Gastroesophageal sphincter (tissue), 4 donors: Measurements from ENCODE around the gene SHPK. TPM values are rescaled to one million over a fixed set of nuclear protein-coding genes. Genes with fewer than 3 reads are reported as not detected.

Experiments
- ATAC-seq: fragments of 150-250 bp; one replicate; pipeline ENCODE4 v1.9.1; 2016; ENCODE audit warnings: mild to moderate bottlenecking, moderate library complexity
- H3K27ac ChIP-seq, 4 donors: fragments of 200-600 bp; sonication (generic) in 3 of 4; 1 replicate in 3 of 4; 2 replicates in 1 of 4; pipeline ENCODE4 v1.5.1; 2016 to 2019
- H3K27me3 ChIP-seq: fragments of 200-600 bp; sonication (generic); one replicate; pipeline ENCODE4 v1.5.1; 2019
- H3K36me3 ChIP-seq, 2 donors: fragments of 200-600 bp; sonication (generic); one replicate each; pipeline ENCODE4 v1.5.1; 2019; ENCODE audit warnings: control low read depth in 1 of 2
- H3K4me1 ChIP-seq, 3 donors: fragments of 200-600 bp; sonication (generic); 1 replicate in 2 of 3; 2 replicates in 1 of 3; pipeline ENCODE4 v1.5.1; 2016 to 2019; ENCODE audit warnings: control low read depth in 2 of 3
- H3K4me3 ChIP-seq, 2 donors: fragments of 200-600 bp; sonication (generic); one replicate each; pipeline ENCODE4 v1.5.1; 2019; ENCODE audit warnings: mild to moderate bottlenecking in 1 of 2, moderate library complexity in 1 of 2
- H3K9me3 ChIP-seq, 3 donors: fragments of 200-600 bp; sonication (generic); one replicate each; pipeline ENCODE4 v1.5.1; 2017 to 2019; ENCODE audit warnings: control low read depth in 2 of 3
- EP300 ChIP-seq: sonication (generic); formaldehyde crosslinking; IDR thresholded peaks from one replicate; pipeline ENCODE4 v1.6.1; 2017; ENCODE audit warnings: antibody characterized with exemption, mild to moderate bottlenecking
- POLR2A ChIP-seq, 2 donors: fragments of 450-650 bp; IDR thresholded peaks; one replicate each; pipeline ENCODE4 v1.6.1; 2017; ENCODE audit warnings: antibody characterized with exemption in 2 of 2, mild to moderate bottlenecking in 2 of 2, moderate library complexity in 1 of 2
- POLR2AphosphoS5 ChIP-seq: sonication (generic); formaldehyde crosslinking; IDR thresholded peaks from one replicate; pipeline ENCODE4 v1.6.1; 2017; ENCODE audit warnings: antibody characterized with exemption
- WGBS, 2 donors: methylation state at CpG; one replicate each; pipeline ENCODE4 v1.1.5; 2018; ENCODE audit warnings: low coverage in 1 of 2; 5-methylcytosine and 5-hydroxymethylcytosine counted together
- total RNA-seq, 4 donors: library from RNA; depleted of rRNA; stranded (reverse); fragments of >200 nt; gene quantifications; one replicate each; pipeline ENCODE4 v1.1.0, GENCODE V29; 2016
- TF ChIP-seq, protein P1 (sequence below), 4 experiments: fragments of 200-600 bp in 2 of 4; fragments of 450-650 bp in 2 of 4; sonication (generic) in 1 of 4; IDR thresholded peaks; one replicate each; pipeline ENCODE4 v1.5.1; 2017 to 2019; ENCODE audit warnings: antibody characterized with exemption in 4 of 4, mild to moderate bottlenecking in 2 of 4, moderate library complexity in 2 of 4

The SHPK gene
- total RNA-seq, 4 donors from 2014 or later = 5.9 to 11.1 (median 9.8) TPM

DNA sequence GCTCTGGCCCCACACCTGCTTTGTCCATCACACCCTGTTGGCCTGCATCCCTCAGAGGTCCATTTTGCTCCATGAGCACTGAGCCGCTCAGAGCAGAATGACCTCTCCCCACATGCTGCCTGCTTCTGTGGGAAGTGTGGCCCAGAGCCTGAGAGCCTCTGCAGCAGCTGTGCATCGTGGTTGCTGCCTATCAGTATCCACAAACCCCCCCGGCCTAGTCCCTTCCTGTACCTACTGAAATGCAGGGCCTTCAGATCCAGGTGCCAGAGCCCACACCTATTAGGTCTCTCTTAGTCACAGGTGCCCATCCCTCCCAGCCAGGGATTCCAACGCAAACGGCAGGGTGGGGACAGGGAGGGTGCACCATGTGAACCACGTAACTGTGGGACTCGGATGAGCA, 61.8 kb downstream of the SHPK start:
- Histone ChIP-seq H3K4me1 (no peaks in the 10 kb centered on the region), H3K27ac (no peak overlapping the region), H3K27me3 (no peaks in the 10 kb centered on the region), H3K4me3 (no peak overlapping the region), H3K9me3 (no peaks in the 10 kb centered on the region), H3K36me3 (peaks cover 0 to 75% of the 10 kb centered on the region in 2 donors)
- TF ChIP-seq POLR2AphosphoS5 (no peak), EP300 (no peak), POLR2A (IDR thresholded peaks at IDR 0.05) (no peak)
- TF ChIP-seq, protein P1, sequence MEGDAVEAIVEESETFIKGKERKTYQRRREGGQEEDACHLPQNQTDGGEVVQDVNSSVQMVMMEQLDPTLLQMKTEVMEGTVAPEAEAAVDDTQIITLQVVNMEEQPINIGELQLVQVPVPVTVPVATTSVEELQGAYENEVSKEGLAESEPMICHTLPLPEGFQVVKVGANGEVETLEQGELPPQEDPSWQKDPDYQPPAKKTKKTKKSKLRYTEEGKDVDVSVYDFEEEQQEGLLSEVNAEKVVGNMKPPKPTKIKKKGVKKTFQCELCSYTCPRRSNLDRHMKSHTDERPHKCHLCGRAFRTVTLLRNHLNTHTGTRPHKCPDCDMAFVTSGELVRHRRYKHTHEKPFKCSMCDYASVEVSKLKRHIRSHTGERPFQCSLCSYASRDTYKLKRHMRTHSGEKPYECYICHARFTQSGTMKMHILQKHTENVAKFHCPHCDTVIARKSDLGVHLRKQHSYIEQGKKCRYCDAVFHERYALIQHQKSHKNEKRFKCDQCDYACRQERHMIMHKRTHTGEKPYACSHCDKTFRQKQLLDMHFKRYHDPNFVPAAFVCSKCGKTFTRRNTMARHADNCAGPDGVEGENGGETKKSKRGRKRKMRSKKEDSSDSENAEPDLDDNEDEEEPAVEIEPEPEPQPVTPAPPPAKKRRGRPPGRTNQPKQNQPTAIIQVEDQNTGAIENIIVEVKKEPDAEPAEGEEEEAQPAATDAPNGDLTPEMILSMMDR (IDR thresholded peaks at IDR 0.05) = no peak
- no CpG with 5 or more reads among the region's 7 CpGs for WGBS, 2 donors
- ATAC-seq = no peak

DNA sequence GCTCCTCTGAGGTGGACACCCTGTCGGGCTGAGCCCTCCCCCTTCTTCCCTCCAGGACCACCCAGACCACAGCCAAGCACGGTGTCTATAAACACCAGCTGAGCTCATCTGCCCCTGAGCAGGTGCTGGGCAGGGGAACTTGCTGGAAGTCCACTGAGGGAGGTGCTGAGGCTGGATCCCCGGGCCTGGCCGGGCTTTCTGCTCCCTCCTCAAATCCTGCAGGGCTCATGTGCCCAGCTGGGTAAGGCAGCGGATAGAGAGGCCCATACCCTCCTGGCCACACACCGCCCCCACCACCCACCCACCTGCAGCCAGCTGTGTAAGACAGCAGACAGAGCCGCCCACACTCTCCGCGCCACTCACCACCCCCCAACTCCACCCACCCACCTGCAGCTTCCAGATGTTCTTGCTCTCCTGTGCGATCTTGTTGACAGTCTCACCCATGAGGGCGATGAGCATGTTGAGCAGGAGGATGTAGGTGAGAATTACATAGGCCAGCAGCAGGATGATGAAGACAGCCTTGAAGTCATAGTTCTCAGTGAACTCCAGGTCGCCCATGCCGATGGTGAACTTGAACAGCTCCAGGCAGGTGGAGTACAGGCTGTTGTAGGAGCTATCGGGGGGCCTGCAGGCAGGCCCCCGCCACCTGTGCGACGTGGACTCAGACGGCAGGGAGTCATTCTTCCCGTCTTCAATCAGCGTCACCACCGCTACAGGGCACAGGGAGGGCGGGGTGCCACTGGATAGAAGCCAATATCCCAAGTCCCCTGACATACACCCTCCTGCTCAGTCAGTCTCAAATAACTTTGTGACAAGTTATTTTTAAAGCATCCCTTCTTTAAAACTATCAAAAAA, 62.6 kb downstream of the SHPK start:
- 78 to 95% methylated on average over 4 to 7 of the region's 22 CpGs for WGBS, 2 donors
- Histone ChIP-seq H3K4me3 (no peak overlapping the region), H3K4me1 (no peaks in the 10 kb centered on the region), H3K27me3 (no peaks in the 10 kb centered on the region), H3K36me3 (peaks cover 0 to 75% of the 10 kb centered on the region in 2 donors), H3K9me3 (no peaks in the 10 kb centered on the region), H3K27ac (no peak overlapping the region)
- ATAC-seq = no peak
- no peak for TF ChIP-seq EP300
- TF ChIP-seq, protein P1 (IDR thresholded peaks at IDR 0.05) = no peak
- TF ChIP-seq POLR2A (IDR thresholded peaks at IDR 0.05) = no peak
- TF ChIP-seq POLR2AphosphoS5 = no peak

DNA sequence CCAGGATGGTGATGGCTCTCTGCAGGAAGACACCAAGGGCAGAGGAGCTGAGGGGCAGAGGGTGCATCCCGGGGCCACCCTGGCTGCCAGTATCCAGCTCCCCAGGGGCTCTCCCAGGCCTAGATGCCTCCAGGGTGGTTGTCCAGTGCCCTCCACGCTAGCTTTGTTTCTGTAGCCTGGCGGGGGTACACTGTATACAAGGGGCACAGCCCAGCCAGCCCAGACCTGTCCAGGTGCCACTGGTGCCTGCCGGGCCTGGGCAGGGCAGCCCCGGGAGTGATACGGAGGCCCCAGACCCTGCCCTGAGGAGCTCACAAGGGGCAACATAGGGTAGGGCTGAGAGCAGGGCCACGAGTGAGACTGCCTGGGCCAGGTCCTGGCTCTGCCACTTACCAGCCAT, 63.8 kb downstream of the SHPK start:
- ATAC-seq = no peak
- no peaks in the 10 kb centered on the region for H3K4me1 ChIP-seq
- no peak overlapping the region for H3K27ac ChIP-seq
- WGBS, 2 donors = no CpG with 5 or more reads among the region's 7 CpGs
- H3K9me3 ChIP-seq = no peaks in the 10 kb centered on the region
- H3K4me3 ChIP-seq = no peak overlapping the region
- no peak for TF ChIP-seq POLR2AphosphoS5
- TF ChIP-seq POLR2A (IDR thresholded peaks at IDR 0.05) = no peak
- no peak for TF ChIP-seq EP300
- TF ChIP-seq, protein P1 (IDR thresholded peaks at IDR 0.05) = no peak
- H3K27me3 ChIP-seq = no peaks in the 10 kb centered on the region
- peaks cover 0 to 78% of the 10 kb centered on the region in 2 donors for H3K36me3 ChIP-seq

DNA sequence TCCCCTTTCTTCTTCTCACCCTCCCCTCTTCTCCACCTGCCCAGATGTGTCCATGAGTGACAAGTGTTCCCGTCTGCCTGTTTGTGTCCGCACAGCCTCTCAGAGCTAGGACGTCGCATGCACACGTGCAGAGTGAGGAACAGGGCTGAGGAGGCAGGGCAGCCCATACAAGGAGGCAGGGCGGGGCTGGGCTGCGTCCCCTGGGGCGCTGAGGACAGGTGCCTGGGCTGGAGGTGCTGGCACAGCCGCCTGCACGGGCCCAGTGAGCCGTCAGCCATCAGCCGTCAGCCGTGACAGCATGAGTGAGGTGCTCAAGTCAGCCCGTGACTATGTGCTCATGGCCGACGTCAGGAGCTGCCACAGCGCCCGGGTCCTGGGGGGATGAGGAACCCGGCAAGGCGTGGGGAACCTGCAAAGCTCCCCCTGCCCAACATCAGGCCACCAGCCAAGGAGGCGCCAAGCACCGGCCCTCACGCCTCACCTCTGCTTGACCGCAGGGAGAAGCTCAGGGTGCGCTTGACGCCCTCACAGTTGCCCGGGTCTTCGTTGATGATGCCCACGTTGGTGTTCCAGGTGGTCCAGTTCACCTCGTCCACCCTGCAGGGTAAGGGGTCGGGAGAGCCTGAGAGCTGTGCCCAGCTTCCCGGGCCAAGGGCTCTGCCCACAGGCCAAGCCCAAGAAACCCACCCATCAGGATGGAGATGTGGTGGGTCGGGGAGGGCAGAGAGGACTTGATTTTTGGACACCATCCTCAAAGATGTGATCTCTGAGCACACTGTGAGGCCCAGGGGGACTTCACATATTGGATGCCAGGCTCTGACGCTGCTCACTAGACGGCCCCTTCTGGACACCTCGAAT, 64.8 kb downstream of the SHPK start:
- H3K36me3 ChIP-seq = peaks cover 0 to 78% of the 10 kb centered on the region in 2 donors
- no peak for ATAC-seq

More for the DNA sequence above, 64.8 kb downstream of the SHPK start:
- H3K4me1 ChIP-seq = no peaks in the 10 kb centered on the region
- H3K4me3 ChIP-seq = no peak overlapping the region
- no peaks in the 10 kb centered on the region for H3K9me3 ChIP-seq
- no CpG with 5 or more reads among the region's 36 CpGs for WGBS, 2 donors
- no peak overlapping the region for H3K27ac ChIP-seq
- H3K27me3 ChIP-seq = no peaks in the 10 kb centered on the region
- TF ChIP-seq POLR2AphosphoS5 = no peak
- TF ChIP-seq, protein P1 (IDR thresholded peaks at IDR 0.05) = no peak
- no peak for TF ChIP-seq POLR2A (IDR thresholded peaks at IDR 0.05)
- TF ChIP-seq EP300 = no peak
